Activated T-helper 2 cell treated with anti-CD3 and anti-CD28 coated beads, Interferon-gamma antibody, Interleukin-2, Interleukin-4, amounts not matched to agents 10 μg/mL and 5 μg/mL and 100 μg/mL, durations not matched to agents 14 hours and 24 hours and 36 hours (primary cell): ENCODE data around the gene SPRR4. TPM values are rescaled to one million over a fixed set of nuclear protein-coding genes. Genes with fewer than 3 reads are reported as not detected.

Source experiments
- DNase-seq: peaks from one replicate; pipeline ENCODE4 v3.0.0; 2021; ENCODE audit warnings: low spot score
- H3K27ac Mint-ChIP-seq: one replicate; pipeline ENCODE4 v1.8.0; 2021; ENCODE audit warnings: mixed read lengths
- H3K27me3 Mint-ChIP-seq: one replicate; pipeline ENCODE4 v1.8.0; 2021; ENCODE audit warnings: low read depth, mixed read lengths
- H3K36me3 Mint-ChIP-seq: one replicate; pipeline ENCODE4 v1.8.0; 2021; ENCODE audit warnings: low read depth, mixed read lengths
- H3K4me1 Mint-ChIP-seq: one replicate; pipeline ENCODE4 v1.8.0; 2021; ENCODE audit warnings: low read depth, mixed read lengths
- H3K4me3 Mint-ChIP-seq: one replicate; pipeline ENCODE4 v1.8.0; 2021; ENCODE audit warnings: low read depth, mild to moderate bottlenecking, moderate library complexity, mixed read lengths
- H3K9me3 Mint-ChIP-seq: one replicate; pipeline ENCODE4 v1.8.0; 2021; ENCODE audit warnings: mixed read lengths
- intact Hi-C: fragments of 100-400 bp; cut with micrococcal nuclease; formaldehyde crosslinking; loops from one replicate; pipeline ENCODE4 v1.15.1; 2023
- total RNA-seq: library from RNA; stranded (reverse); gene quantifications from 2 replicates; pipeline ENCODE4 v1.2.3, GENCODE V29; 2022

Gene SPRR4
- not detected in 2 replicates for total RNA-seq

GRCh38 chr1:152970495-152970894 is at the start of gene SPRR4:
TSS of gene SPRR4 (plus strand) at chr1:152970648. CDS start at chr1:152971891, 1,243 bp downstream.
- Mint-ChIP-seq H3K27ac (no peak within 1 kb of the TSS), H3K9me3 (no peaks in the 10 kb centered on the region), H3K27me3 (peaks cover 3% of the 10 kb centered on the region), H3K4me1 (no peaks in the 10 kb centered on the region), H3K36me3 (no peaks in the 10 kb centered on the region), H3K4me3 (no peak within 1 kb of the TSS)
- intact Hi-C loops: no loop called here
- DNase-seq: no peak

GRCh38 chr1:152924191-152924590 is 46.3 kb upstream of the SPRR4 start:
- Mint-ChIP-seq H3K4me3 (no peak overlapping the region), H3K9me3 (no peaks in the 10 kb centered on the region), H3K36me3 (no peaks in the 10 kb centered on the region), H3K27me3 (no peaks in the 10 kb centered on the region), H3K27ac (no peak overlapping the region), H3K4me1 (no peaks in the 10 kb centered on the region)
- DNase-seq: no peak
- intact Hi-C loops: no loop called here

- peaks cover 3% of the 10 kb centered on the region for H3K27me3 Mint-ChIP-seq
- H3K27ac Mint-ChIP-seq: no peak overlapping the region
- no peaks in the 10 kb centered on the region for H3K4me1 Mint-ChIP-seq
- H3K9me3 Mint-ChIP-seq: no peaks in the 10 kb centered on the region
- intact Hi-C loops: no loop called here
- no peaks in the 10 kb centered on the region for H3K36me3 Mint-ChIP-seq
- DNase-seq: no peak
- H3K4me3 Mint-ChIP-seq: no peak overlapping the region
Measured at GRCh38 chr1:152926091-152926490, 44.4 kb upstream of the SPRR4 start.

GRCh38 chr1:152928671-152929070 is 41.8 kb upstream of the SPRR4 start:
- H3K27me3 Mint-ChIP-seq: peaks cover 3% of the 10 kb centered on the region
- H3K4me1 Mint-ChIP-seq: no peaks in the 10 kb centered on the region
- no peak for DNase-seq
- H3K9me3 Mint-ChIP-seq: no peaks in the 10 kb centered on the region
- H3K4me3 Mint-ChIP-seq: no peak overlapping the region
- intact Hi-C loops: no loop called here
- H3K27ac Mint-ChIP-seq: no peak overlapping the region
- H3K36me3 Mint-ChIP-seq: no peaks in the 10 kb centered on the region

GRCh38 chr1:152932170-152932811 is 38.2 kb upstream of the SPRR4 start:
- H3K4me3 Mint-ChIP-seq: no peak overlapping the region

GRCh38 chr1:152933196-152933595 is 37.3 kb upstream of the SPRR4 start:
- no peak overlapping the region for H3K4me3 Mint-ChIP-seq
- no peaks in the 10 kb centered on the region for H3K4me1 Mint-ChIP-seq
- H3K27ac Mint-ChIP-seq: no peak overlapping the region
- H3K27me3 Mint-ChIP-seq: peaks cover 10% of the 10 kb centered on the region
- no peaks in the 10 kb centered on the region for H3K36me3 Mint-ChIP-seq
- DNase-seq: no peak
- intact Hi-C loops: no loop called here
- H3K9me3 Mint-ChIP-seq: no peaks in the 10 kb centered on the region

More at GRCh38 chr1:152932170-152932811, 38.2 kb upstream of the SPRR4 start:
- Mint-ChIP-seq H3K27ac (no peak overlapping the region), H3K4me1 (no peaks in the 10 kb centered on the region), H3K9me3 (no peaks in the 10 kb centered on the region), H3K27me3 (peaks cover 10% of the 10 kb centered on the region), H3K36me3 (no peaks in the 10 kb centered on the region)
- intact Hi-C loops: no loop called here
- DNase-seq: no peak

GRCh38 chr1:152940614-152941013 is 29.8 kb upstream of the SPRR4 start:
- no peak for DNase-seq
- Mint-ChIP-seq H3K4me3 (no peak overlapping the region), H3K4me1 (no peaks in the 10 kb centered on the region), H3K36me3 (no peaks in the 10 kb centered on the region), H3K27ac (no peak overlapping the region), H3K27me3 (peaks cover 4% of the 10 kb centered on the region), H3K9me3 (no peaks in the 10 kb centered on the region)
- intact Hi-C loops: no loop called here

GRCh38 chr1:152941037-152941711 is 29.3 kb upstream of the SPRR4 start:
- no peak overlapping the region for H3K27ac Mint-ChIP-seq
- H3K9me3 Mint-ChIP-seq: no peaks in the 10 kb centered on the region
- H3K36me3 Mint-ChIP-seq: no peaks in the 10 kb centered on the region
- no peaks in the 10 kb centered on the region for H3K4me1 Mint-ChIP-seq
- DNase-seq: no peak
- intact Hi-C loops: no loop called here
- H3K4me3 Mint-ChIP-seq: no peak overlapping the region
- peaks cover under 1% of the 10 kb centered on the region for H3K27me3 Mint-ChIP-seq

GRCh38 chr1:152942161-152942560 is 28.3 kb upstream of the SPRR4 start:
- intact Hi-C loops: no loop called here
- Mint-ChIP-seq H3K27ac (no peak overlapping the region), H3K4me3 (no peak overlapping the region), H3K4me1 (no peaks in the 10 kb centered on the region), H3K27me3 (no peaks in the 10 kb centered on the region), H3K9me3 (no peaks in the 10 kb centered on the region), H3K36me3 (no peaks in the 10 kb centered on the region)
- DNase-seq: no peak

- intact Hi-C loops: no loop called here
- H3K4me1 Mint-ChIP-seq: no peaks in the 10 kb centered on the region
- H3K27ac Mint-ChIP-seq: no peak overlapping the region
- no peak for DNase-seq
- no peaks in the 10 kb centered on the region for H3K36me3 Mint-ChIP-seq
- H3K4me3 Mint-ChIP-seq: no peak overlapping the region
- no peaks in the 10 kb centered on the region for H3K9me3 Mint-ChIP-seq
- no peaks in the 10 kb centered on the region for H3K27me3 Mint-ChIP-seq
Measured at GRCh38 chr1:152946248-152946647, 24.2 kb upstream of the SPRR4 start.

GRCh38 chr1:152946651-152947256 is 23.7 kb upstream of the SPRR4 start, which contains the start of gene SPRR5:
TSS of gene SPRR5 (plus strand) at chr1:152947206. CDS start at chr1:152948555, 1,349 bp downstream.
- Mint-ChIP-seq H3K9me3 (no peaks in the 10 kb centered on the region), H3K4me1 (no peaks in the 10 kb centered on the region), H3K36me3 (no peaks in the 10 kb centered on the region), H3K27me3 (no peaks in the 10 kb centered on the region), H3K4me3 (no peak within 1 kb of the TSS), H3K27ac (no peak within 1 kb of the TSS)
- intact Hi-C loops: no loop called here
- DNase-seq: no peak

GRCh38 chr1:152951711-152952110 is 18.7 kb upstream of the SPRR4 start:
- H3K9me3 Mint-ChIP-seq: no peaks in the 10 kb centered on the region

GRCh38 chr1:152953761-152954160 is 16.7 kb upstream of the SPRR4 start:
- Mint-ChIP-seq H3K27me3 (no peaks in the 10 kb centered on the region), H3K27ac (no peak overlapping the region)
- intact Hi-C loops: no loop called here

More at GRCh38 chr1:152951711-152952110, 18.7 kb upstream of the SPRR4 start:
- H3K27ac Mint-ChIP-seq: no peak overlapping the region
- no peak for DNase-seq
- H3K27me3 Mint-ChIP-seq: no peaks in the 10 kb centered on the region
- no peaks in the 10 kb centered on the region for H3K36me3 Mint-ChIP-seq
- intact Hi-C loops: no loop called here
- no peak overlapping the region for H3K4me3 Mint-ChIP-seq
- peaks cover 4% of the 10 kb centered on the region for H3K4me1 Mint-ChIP-seq

More at GRCh38 chr1:152953761-152954160, 16.7 kb upstream of the SPRR4 start:
- Mint-ChIP-seq H3K9me3 (no peaks in the 10 kb centered on the region), H3K4me1 (peaks cover 4% of the 10 kb centered on the region), H3K36me3 (no peaks in the 10 kb centered on the region), H3K4me3 (no peak overlapping the region)
- no peak for DNase-seq
